OCI-LY7 (cell line): ENCODE measurements around the gene SORCS1. TPM values are rescaled to one million over a fixed set of nuclear protein-coding genes. Genes with fewer than 3 reads are reported as not detected.

ENCODE experiments used
- BruUV-seq: library from RNA; stranded (reverse); fragments of 400-500 nt; replicated peaks from 2 replicates; lab custom pipeline; 2021; lab: Mats Ljungman, UMichigan
- CTCF ChIA-PET: fragments of 300-600 bp; sonication (Branson Sonifier 250); formaldehyde crosslinking; loops from one replicate; lab custom pipeline; 2022; ENCODE audit warnings: antibody characterized with exemption; ENCODE audit not compliant: unreplicated experiment; lab: Charles Lee
- POLR2A ChIA-PET: fragments of 300-600 bp; sonication (Branson Sonifier 250); formaldehyde crosslinking; loops from one replicate; lab custom pipeline; 2022; ENCODE audit warnings: antibody characterized with exemption; lab: Charles Lee
- DNase-seq: peaks from one replicate; pipeline ENCODE4 v3.0.0-alpha.2; 2015; ENCODE audit warnings: low spot score
- H2AFZ ChIP-seq: fragments of 200-600 bp; sonication (generic), shearing (Covaris generic); 2 replicates; pipeline ENCODE4 v1.6.1; 2014; ENCODE audit warnings: mild to moderate bottlenecking, antibody characterized with exemption, low read length, moderate library complexity
- H3K27ac ChIP-seq: fragments of 200-600 bp; sonication (generic); 2 replicates; pipeline ENCODE4 v1.5.1; 2014; ENCODE audit warnings: mixed run types, low read depth, mild to moderate bottlenecking, moderate library complexity, low read length, inconsistent platforms; ENCODE audit not compliant: poor library complexity, severe bottlenecking
- H3K36me3 ChIP-seq: fragments of 200-600 bp; sonication (generic); 2 replicates; pipeline ENCODE4 v1.6.1; 2014; ENCODE audit warnings: mild to moderate bottlenecking, antibody characterized with exemption, low read length, moderate library complexity, mixed read lengths; ENCODE audit not compliant: insufficient read depth
- H3K4me1 ChIP-seq: fragments of 200-600 bp; sonication (generic); 2 replicates; pipeline ENCODE4 v1.5.1; 2014; ENCODE audit warnings: mild to moderate bottlenecking, low read length; ENCODE audit not compliant: insufficient read depth, poor library complexity, severe bottlenecking
- H3K4me2 ChIP-seq: fragments of 200-600 bp; sonication (generic); 2 replicates; pipeline ENCODE4 v1.6.1; 2014; ENCODE audit warnings: mild to moderate bottlenecking, low read length
- H3K4me3 ChIP-seq: fragments of 200-600 bp; sonication (generic); 2 replicates; pipeline ENCODE4 v1.5.1; 2014; ENCODE audit warnings: mild to moderate bottlenecking, low read depth, low read length; ENCODE audit not compliant: poor library complexity, severe bottlenecking
- H3K79me2 ChIP-seq: fragments of 200-600 bp; sonication (generic); 2 replicates; pipeline ENCODE4 v1.6.1; 2016; ENCODE audit warnings: low read depth, mild to moderate bottlenecking, low read length, moderate library complexity, mixed read lengths; ENCODE audit not compliant: insufficient read depth
- H3K9me2 ChIP-seq: fragments of 200-600 bp; sonication (generic); 2 replicates; pipeline ENCODE4 v1.6.1; 2016; ENCODE audit warnings: mild to moderate bottlenecking, low read length, mixed read lengths; ENCODE audit not compliant: insufficient read depth
- H3K9me3 ChIP-seq: fragments of 200-600 bp; sonication (generic); 2 replicates; pipeline ENCODE4 v1.6.1; 2014; ENCODE audit warnings: mild to moderate bottlenecking, mixed run types, low read length, mixed read lengths
- H4K20me1 ChIP-seq: fragments of 200-600 bp; sonication (generic); 2 replicates; pipeline ENCODE4 v1.6.1; 2014; ENCODE audit warnings: mild to moderate bottlenecking, antibody characterized with exemption, low read length, moderate library complexity, mixed read lengths; ENCODE audit not compliant: insufficient read depth
- EZH2phosphoT487 ChIP-seq: fragments of 200-600 bp; sonication (generic); IDR thresholded peaks from 2 replicates; pipeline ENCODE4 v1.6.1; 2018; ENCODE audit warnings: low read depth, borderline replicate concordance, mild to moderate bottlenecking, mixed run types, antibody characterized with exemption, low read length, moderate library complexity, mixed read lengths
- intact Hi-C: fragments of 100-400 bp; cut with micrococcal nuclease; formaldehyde crosslinking; loops from one replicate; pipeline ENCODE4 v1.10.0; 2022; ENCODE audit not compliant: unreplicated experiment
- total RNA-seq, 2 experiments: library from RNA; depleted of rRNA in 1 of 2; stranded (reverse); fragments of >200 nt in 1 of 2; shearing (Covaris generic) in 1 of 2; gene quantifications; 2 replicates each; pipeline ENCODE4 v1.2.3, GENCODE V29; 2014 to 2022
- TF ChIP-seq, protein P1 (sequence below): fragments of 200-600 bp; sonication (generic); conservative IDR thresholded peaks from 2 replicates; pipeline ENCODE4 v1.5.1; 2014; ENCODE audit warnings: mild to moderate bottlenecking, antibody characterized with exemption, low read length, moderate library complexity, mixed read lengths

The SORCS1 gene
- total RNA-seq, 2 experiments from 2014 or later: not detected

DNA sequence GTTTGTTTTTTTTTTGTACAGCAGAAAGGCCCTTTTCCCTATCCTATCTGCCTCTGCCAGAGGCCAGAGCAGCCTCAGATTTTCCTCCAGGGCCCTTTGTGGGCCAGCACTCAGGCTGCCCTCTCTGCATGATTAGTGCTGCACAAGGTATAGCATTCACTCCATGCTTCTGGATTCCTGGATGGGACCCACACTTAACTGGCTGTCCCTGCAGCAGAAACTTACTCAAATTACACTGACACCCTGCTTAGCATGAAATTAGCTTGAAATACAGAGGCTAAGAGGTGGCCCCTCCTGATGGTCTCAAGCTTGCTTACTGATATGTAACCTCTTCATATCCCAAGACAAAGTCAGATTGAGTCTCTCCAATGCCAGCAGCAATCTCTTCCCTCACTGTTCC lies 239.3 kb downstream of the SORCS1 start:
- no peak overlapping the region for H3K4me3 ChIP-seq
- TF ChIP-seq, protein P1, sequence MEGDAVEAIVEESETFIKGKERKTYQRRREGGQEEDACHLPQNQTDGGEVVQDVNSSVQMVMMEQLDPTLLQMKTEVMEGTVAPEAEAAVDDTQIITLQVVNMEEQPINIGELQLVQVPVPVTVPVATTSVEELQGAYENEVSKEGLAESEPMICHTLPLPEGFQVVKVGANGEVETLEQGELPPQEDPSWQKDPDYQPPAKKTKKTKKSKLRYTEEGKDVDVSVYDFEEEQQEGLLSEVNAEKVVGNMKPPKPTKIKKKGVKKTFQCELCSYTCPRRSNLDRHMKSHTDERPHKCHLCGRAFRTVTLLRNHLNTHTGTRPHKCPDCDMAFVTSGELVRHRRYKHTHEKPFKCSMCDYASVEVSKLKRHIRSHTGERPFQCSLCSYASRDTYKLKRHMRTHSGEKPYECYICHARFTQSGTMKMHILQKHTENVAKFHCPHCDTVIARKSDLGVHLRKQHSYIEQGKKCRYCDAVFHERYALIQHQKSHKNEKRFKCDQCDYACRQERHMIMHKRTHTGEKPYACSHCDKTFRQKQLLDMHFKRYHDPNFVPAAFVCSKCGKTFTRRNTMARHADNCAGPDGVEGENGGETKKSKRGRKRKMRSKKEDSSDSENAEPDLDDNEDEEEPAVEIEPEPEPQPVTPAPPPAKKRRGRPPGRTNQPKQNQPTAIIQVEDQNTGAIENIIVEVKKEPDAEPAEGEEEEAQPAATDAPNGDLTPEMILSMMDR: no peak
- no peak for TF ChIP-seq EZH2phosphoT487
- ChIA-PET POLR2A (no interaction called here), CTCF (no interaction called here)
- intact Hi-C loops: no loop called here
- H3K36me3 ChIP-seq: no peaks in the 10 kb centered on the region
- no TSS peak for BruUV-seq
- no peak overlapping the region for H3K4me2 ChIP-seq
- H3K79me2 ChIP-seq: no peaks in the 10 kb centered on the region
- DNase-seq: no peak
- no peaks in the 10 kb centered on the region for H3K4me1 ChIP-seq
- no peak overlapping the region for H2AFZ ChIP-seq
- no peaks in the 10 kb centered on the region for H4K20me1 ChIP-seq
- no peak overlapping the region for H3K27ac ChIP-seq
- no peaks in the 10 kb centered on the region for H3K9me2 ChIP-seq
- H3K9me3 ChIP-seq: no peaks in the 10 kb centered on the region

DNA sequence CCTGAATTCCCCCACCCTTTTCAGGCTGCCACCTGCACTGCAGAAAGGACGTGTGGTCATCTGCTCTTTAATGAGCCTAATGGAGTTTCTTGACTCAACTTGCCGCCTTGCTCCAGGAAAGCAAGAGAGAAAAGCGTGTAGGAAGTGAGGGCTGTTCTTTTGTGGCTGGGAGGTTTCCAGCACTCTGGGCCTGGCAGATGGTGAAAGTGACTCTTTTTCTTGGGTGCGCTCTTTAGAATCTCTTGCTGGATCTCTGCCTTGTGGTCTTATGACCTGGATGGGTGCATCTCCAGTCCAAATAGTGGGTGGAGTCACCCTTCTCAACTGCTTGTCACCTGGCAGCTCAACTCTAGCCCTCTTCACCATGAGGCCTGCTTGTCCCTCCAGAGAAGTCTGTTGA lies 244.0 kb downstream of the SORCS1 start:
- H3K36me3 ChIP-seq: no peaks in the 10 kb centered on the region
- no peaks in the 10 kb centered on the region for H3K9me2 ChIP-seq
- H3K4me1 ChIP-seq: no peaks in the 10 kb centered on the region
- TF ChIP-seq, protein P1: no peak
- no peak for TF ChIP-seq EZH2phosphoT487
- H4K20me1 ChIP-seq: no peaks in the 10 kb centered on the region
- no peak overlapping the region for H3K4me3 ChIP-seq
- intact Hi-C loops: no loop called here
- no peaks in the 10 kb centered on the region for H3K79me2 ChIP-seq
- CTCF ChIA-PET: no interaction called here
- DNase-seq: no peak
- H2AFZ ChIP-seq: no peak overlapping the region
- H3K9me3 ChIP-seq: no peaks in the 10 kb centered on the region
- no TSS peak for BruUV-seq
- H3K4me2 ChIP-seq: no peak overlapping the region
- no peak overlapping the region for H3K27ac ChIP-seq
- POLR2A ChIA-PET: no interaction called here

DNA sequence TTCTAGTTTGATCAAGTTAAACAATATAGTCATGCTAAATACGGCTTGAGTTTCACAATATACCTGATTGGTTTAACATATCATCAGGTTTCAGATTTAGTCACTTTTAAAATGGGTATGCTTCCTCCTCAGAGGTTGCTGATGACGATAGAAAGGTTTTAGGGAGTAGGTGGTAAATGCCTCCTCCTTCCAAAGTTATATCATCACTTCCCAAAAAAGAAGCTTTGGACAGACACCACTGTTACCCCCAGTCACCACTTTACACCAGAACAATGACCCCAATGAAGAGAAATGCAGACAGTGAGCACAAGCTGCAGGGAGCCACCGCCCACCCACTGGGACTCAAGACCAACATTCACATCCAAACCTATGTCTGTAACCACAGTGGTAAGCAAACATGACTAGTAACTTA lies 244.6 kb downstream of the SORCS1 start:
- Histone ChIP-seq H3K27ac (no peak overlapping the region), H4K20me1 (no peaks in the 10 kb centered on the region), H3K9me2 (no peaks in the 10 kb centered on the region), H3K79me2 (no peaks in the 10 kb centered on the region), H3K4me2 (no peak overlapping the region), H3K4me3 (no peak overlapping the region), H3K9me3 (no peaks in the 10 kb centered on the region), H3K36me3 (no peaks in the 10 kb centered on the region), H2AFZ (no peak overlapping the region), H3K4me1 (no peaks in the 10 kb centered on the region)
- no peak for DNase-seq
- no peak for TF ChIP-seq EZH2phosphoT487
- TF ChIP-seq, protein P1: no peak
- ChIA-PET POLR2A (no interaction called here), CTCF (no interaction called here)
- intact Hi-C loops: no loop called here
- BruUV-seq: no TSS peak
